Subcutaneous abdominal adipose tissue (tissue), 5 donors: ENCODE results near the gene CNTF.

Source experiments
- H3K27ac ChIP-seq: one replicate; pipeline ENCODE4 v1.7.0; 2013; ENCODE audit warnings: low read depth, mild to moderate bottlenecking, inconsistent platforms, low read length, moderate library complexity
- H3K27me3 ChIP-seq, 5 donors: one replicate each; pipeline ENCODE4 v1.7.0; 2013; ENCODE audit warnings: low read length in 5 of 5, inconsistent platforms in 1 of 5; ENCODE audit not compliant: control insufficient read depth in 5 of 5, insufficient read depth in 4 of 5
- H3K36me3 ChIP-seq, 5 donors: one replicate each; pipeline ENCODE4 v1.7.0; 2013; ENCODE audit warnings: low read length in 5 of 5; ENCODE audit not compliant: control insufficient read depth in 5 of 5, insufficient read depth in 5 of 5
- H3K4me1 ChIP-seq, 5 donors: one replicate each; pipeline ENCODE4 v1.7.0; 2013; ENCODE audit warnings: low read length in 5 of 5, mild to moderate bottlenecking in 3 of 5, moderate library complexity in 1 of 5; ENCODE audit not compliant: control insufficient read depth in 5 of 5, insufficient read depth in 5 of 5
- H3K4me3 ChIP-seq, 5 donors: one replicate each; pipeline ENCODE4 v1.7.0; 2013; ENCODE audit warnings: low read length in 5 of 5, low read depth in 1 of 5
- H3K9ac ChIP-seq, 5 donors: one replicate each; pipeline ENCODE4 v1.7.0; 2013; ENCODE audit warnings: low read length in 5 of 5, mild to moderate bottlenecking in 4 of 5, moderate library complexity in 3 of 5
- H3K9me3 ChIP-seq, 5 donors: one replicate each; pipeline ENCODE4 v1.7.0; 2013; ENCODE audit warnings: low read length in 5 of 5; ENCODE audit not compliant: control insufficient read depth in 5 of 5
- donor health status: healthy.
- donor health status: healthy.
- donor health status: healthy.
- donor health status: healthy.
- donor health status: healthy.

CNTF gene

GRCh38 chr11:58579192-58580129 lies 43.0 kb upstream of the CNTF start:
- Histone ChIP-seq H3K36me3 (no peaks in the 10 kb centered on the region), H3K9me3 (no peaks in the 10 kb centered on the region), H3K4me1 (peaks cover 8 to 58% (median 53%) of the 10 kb centered on the region in 5 donors), H3K27me3 (no peaks in the 10 kb centered on the region), H3K27ac (peak overlapping the region; percentile 100), H3K4me3 (peak overlapping the region; percentile 67 to 94 (median 89)), H3K9ac (peak overlapping the region; percentile 30 to 100 (median 96))

GRCh38 chr11:58580311-58580710 lies 42.2 kb upstream of the CNTF start:
- Histone ChIP-seq H3K27me3 (no peaks in the 10 kb centered on the region), H3K27ac (peak overlapping the region; percentile 100), H3K36me3 (peaks cover 0 to under 1% (median 0%) of the 10 kb centered on the region in 5 donors), H3K9me3 (no peaks in the 10 kb centered on the region), H3K4me1 (peaks cover 7 to 50% (median 46%) of the 10 kb centered on the region in 5 donors), H3K4me3 (peak overlapping the region; percentile 67 to 94 (median 89)), H3K9ac (peak overlapping the region in 4 of 5 donors; percentile 49 to 100 (median 95))

DNA sequence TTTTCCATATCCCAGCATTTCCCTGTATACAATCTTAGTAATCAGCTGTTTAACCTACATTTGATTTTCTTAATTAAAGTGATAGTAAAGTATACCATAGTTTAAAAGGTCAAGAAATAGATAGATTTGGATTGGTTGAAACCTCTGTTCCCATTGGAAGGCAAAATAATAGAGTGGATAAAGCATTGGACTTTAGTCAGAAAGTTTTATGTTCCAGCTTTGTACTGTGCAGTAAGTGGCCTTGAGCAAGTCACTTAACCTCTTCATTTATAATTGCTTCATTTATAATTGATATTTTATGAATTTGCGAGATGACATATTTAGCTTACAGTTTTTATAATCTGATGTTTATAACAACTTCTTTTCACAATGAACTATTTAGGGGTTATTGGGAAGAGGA lies 40.0 kb upstream of the CNTF start:
- H3K4me1 ChIP-seq = peaks cover 3 to 34% (median 30%) of the 10 kb centered on the region in 5 donors
- no peak overlapping the region for H3K9ac ChIP-seq
- H3K4me3 ChIP-seq = no peak overlapping the region
- peaks cover 0 to 8% (median 4%) of the 10 kb centered on the region in 5 donors for H3K36me3 ChIP-seq
- no peaks in the 10 kb centered on the region for H3K9me3 ChIP-seq
- no peaks in the 10 kb centered on the region for H3K27me3 ChIP-seq
- H3K27ac ChIP-seq = peak overlapping the region; percentile 2

DNA sequence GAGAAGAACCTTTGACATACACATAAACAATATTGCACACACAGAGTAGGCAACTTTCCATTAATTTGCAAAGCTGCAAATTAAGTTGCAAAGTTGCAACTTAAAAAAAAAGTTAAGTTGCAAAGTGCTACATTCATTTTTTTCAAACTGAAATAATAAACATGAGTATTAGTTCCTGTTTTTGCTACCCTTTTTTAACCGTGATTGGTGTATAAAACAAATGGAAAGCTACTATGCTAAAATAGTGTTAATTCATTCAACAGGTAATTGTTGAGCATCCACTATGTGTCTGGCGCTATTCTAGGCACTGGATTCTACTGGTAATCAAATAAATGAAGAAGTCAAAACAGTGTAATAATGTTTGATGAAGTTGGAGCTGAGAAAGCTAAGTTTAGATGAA lies 35.5 kb upstream of the CNTF start:
- peaks cover 0 to 11% (median 5%) of the 10 kb centered on the region in 5 donors for H3K4me1 ChIP-seq
- no peak overlapping the region for H3K4me3 ChIP-seq
- no peak overlapping the region for H3K27ac ChIP-seq
- no peak overlapping the region for H3K9ac ChIP-seq
- no peaks in the 10 kb centered on the region for H3K27me3 ChIP-seq
- H3K36me3 ChIP-seq = peaks cover 0 to 13% (median 4%) of the 10 kb centered on the region in 5 donors
- H3K9me3 ChIP-seq = no peaks in the 10 kb centered on the region

GRCh38 chr11:58591659-58592058 lies 30.8 kb upstream of the CNTF start:
- H3K4me3 ChIP-seq = no peak overlapping the region
- no peaks in the 10 kb centered on the region for H3K27me3 ChIP-seq
- no peaks in the 10 kb centered on the region for H3K4me1 ChIP-seq
- no peaks in the 10 kb centered on the region for H3K9me3 ChIP-seq
- peaks cover 0 to 14% (median 5%) of the 10 kb centered on the region in 5 donors for H3K36me3 ChIP-seq
- H3K27ac ChIP-seq = no peak overlapping the region
- H3K9ac ChIP-seq = no peak overlapping the region

GRCh38 chr11:58592760-58593472 lies 29.5 kb upstream of the CNTF start:
- Histone ChIP-seq H3K27ac (no peak overlapping the region), H3K4me1 (no peaks in the 10 kb centered on the region), H3K9ac (no peak overlapping the region), H3K4me3 (no peak overlapping the region), H3K36me3 (peaks cover 0 to 11% (median 2%) of the 10 kb centered on the region in 5 donors), H3K27me3 (no peaks in the 10 kb centered on the region), H3K9me3 (no peaks in the 10 kb centered on the region)

- Histone ChIP-seq H3K4me3 (no peak overlapping the region), H3K27me3 (no peaks in the 10 kb centered on the region), H3K9ac (no peak overlapping the region), H3K9me3 (no peaks in the 10 kb centered on the region), H3K36me3 (peaks cover 0 to 14% (median 2%) of the 10 kb centered on the region in 5 donors), H3K27ac (no peak overlapping the region), H3K4me1 (peaks cover 0 to 5% (median 0%) of the 10 kb centered on the region in 5 donors)
These were observed 27.6 kb upstream of the CNTF start for GRCh38 chr11:58594826-58595225.

DNA sequence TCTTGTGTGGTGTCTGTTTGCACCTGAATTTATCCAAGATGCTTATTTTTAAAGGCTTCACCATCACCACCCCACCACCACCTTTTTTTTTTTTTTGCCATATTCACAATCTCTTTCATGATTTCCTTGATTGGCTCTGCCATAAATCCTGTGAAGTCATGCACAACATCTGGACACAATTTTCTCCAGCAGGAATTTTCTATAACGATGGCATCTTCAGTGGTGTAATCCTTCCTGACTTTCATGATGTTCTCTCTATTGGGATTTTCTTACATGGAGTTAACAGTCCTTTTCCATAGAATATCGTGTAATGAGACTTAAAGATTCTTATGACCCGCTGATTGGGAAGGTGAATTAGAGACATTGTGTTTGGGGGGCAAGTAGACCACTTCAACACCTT lies 25.8 kb upstream of the CNTF start:
- H3K9me3 ChIP-seq = no peaks in the 10 kb centered on the region
- H3K4me3 ChIP-seq = no peak overlapping the region
- no peak overlapping the region for H3K27ac ChIP-seq
- peaks cover 0 to 5% (median 0%) of the 10 kb centered on the region in 5 donors for H3K4me1 ChIP-seq
- no peaks in the 10 kb centered on the region for H3K27me3 ChIP-seq
- H3K9ac ChIP-seq = no peak overlapping the region
- H3K36me3 ChIP-seq = peaks cover 0 to 11% (median 2%) of the 10 kb centered on the region in 5 donors

DNA sequence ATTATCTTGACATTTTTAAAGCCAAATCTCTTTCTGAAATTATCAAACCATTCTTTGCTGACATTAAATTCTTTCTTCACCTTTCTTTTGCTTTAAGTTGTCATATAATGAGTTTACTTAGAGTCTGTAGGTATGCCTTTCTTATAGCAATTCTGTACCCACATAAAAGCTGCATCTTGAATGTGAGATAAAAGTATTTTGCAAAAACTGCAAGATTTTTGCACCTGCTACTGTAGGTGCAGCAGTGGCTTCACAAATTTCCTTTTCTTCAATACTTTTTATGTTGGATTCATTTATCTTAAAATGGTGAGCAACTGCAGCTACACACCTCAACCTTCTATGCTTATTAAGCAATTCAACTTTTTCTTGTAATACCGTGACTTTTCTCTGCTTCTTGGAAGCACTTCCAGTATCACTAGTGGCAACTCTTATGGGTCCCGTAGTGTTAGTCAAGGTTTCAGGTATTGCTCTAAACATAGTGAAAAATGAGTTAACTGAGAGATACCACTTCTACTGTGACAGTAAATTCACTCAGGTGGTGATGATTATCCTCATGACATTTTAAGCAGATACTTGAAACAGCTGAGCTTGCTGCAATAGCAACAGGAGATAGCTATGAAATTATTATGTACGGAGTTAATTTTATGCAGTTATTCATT lies 24.9 kb upstream of the CNTF start:
- H3K27me3 ChIP-seq = no peaks in the 10 kb centered on the region
- H3K27ac ChIP-seq = no peak overlapping the region
- no peak overlapping the region for H3K9ac ChIP-seq
- H3K9me3 ChIP-seq = no peaks in the 10 kb centered on the region
- H3K4me3 ChIP-seq = no peak overlapping the region
- H3K36me3 ChIP-seq = peaks cover 0 to 11% (median 2%) of the 10 kb centered on the region in 5 donors
- peaks cover 0 to 5% (median 0%) of the 10 kb centered on the region in 5 donors for H3K4me1 ChIP-seq
